H1 (cell line): Measurements from ENCODE around the gene CFDP1. TPM values are rescaled to one million over a fixed set of nuclear protein-coding genes. Genes with fewer than 3 reads are reported as not detected.
"Not testable (repeated sequence)": the region's sequence is repeated elsewhere in the genome, so short reads cannot be mapped to it uniquely, and the experiment has no call there.

Source experiments
- CTCF ChIA-PET: fragments of 300-600 bp; sonication (Branson Sonifier 250); formaldehyde crosslinking; loops from one replicate; lab custom pipeline; 2021; ENCODE audit not compliant: partially characterized antibody; lab: Charles Lee
- POLR2A ChIA-PET: fragments of 300-600 bp; sonication (Branson Sonifier 250); formaldehyde crosslinking; loops from one replicate; lab custom pipeline; 2021; ENCODE audit warnings: inconsistent platforms; ENCODE audit not compliant: partially characterized antibody; lab: Charles Lee
- DNase-seq, 2 experiments: peaks; one replicate each; pipeline versions ENCODE4 v3.0.0 to v3.0.0-alpha.2; 2010 to 2022; ENCODE audit warnings: low spot score in 2 of 2, low read depth in 1 of 2, mixed read lengths in 1 of 2
- FAIRE-seq: peaks from 2 replicates; lab custom pipeline; 2011; peaks lifted over from hg19 to GRCh38; lab: Jason Lieb, UNC
- H2AFZ ChIP-seq: 2 replicates; pipeline ENCODE4 v1.8.1; 2012; ENCODE audit warnings: low read length, inconsistent platforms
- H2AK5ac ChIP-seq: 2 replicates; pipeline ENCODE4 v1.6.1; 2013; ENCODE audit warnings: low read depth, low read length
- H2BK120ac ChIP-seq: replicated peaks from 2 replicates; pipeline ENCODE3; 2013; ENCODE audit warnings: low read depth, low read length, inconsistent platforms
- H2BK12ac ChIP-seq: 2 replicates; pipeline ENCODE4 v1.6.1; 2013; ENCODE audit warnings: low read depth, low read length
- H2BK15ac ChIP-seq: 2 replicates; pipeline ENCODE4 v1.6.1; 2013; ENCODE audit warnings: low read length
- H2BK20ac ChIP-seq: 2 replicates; pipeline ENCODE4 v1.6.1; 2013; ENCODE audit warnings: low read length
- H2BK5ac ChIP-seq: 2 replicates; pipeline ENCODE4 v1.6.1; 2013; ENCODE audit warnings: low read depth, low read length
- H3K14ac ChIP-seq: 2 replicates; pipeline ENCODE4 v1.6.1; 2013; ENCODE audit warnings: inconsistent platforms; ENCODE audit not compliant: insufficient read length
- H3K18ac ChIP-seq: 2 replicates; pipeline ENCODE4 v1.6.1; 2013; ENCODE audit warnings: low read length; ENCODE audit errors: extremely low read depth
- H3K23ac ChIP-seq: 2 replicates; pipeline ENCODE4 v1.6.1; 2013; ENCODE audit warnings: inconsistent platforms; ENCODE audit not compliant: insufficient read length
- H3K23me2 ChIP-seq: 2 replicates; pipeline ENCODE4 v1.6.1; 2013; ENCODE audit warnings: low read depth, low read length
- H3K27ac ChIP-seq: 2 replicates; pipeline ENCODE4 v1.6.1; 2011; ENCODE audit warnings: low read depth, low read length, inconsistent platforms
- H3K27me3 ChIP-seq, 4 experiments: replicated peaks in 1 of 4; 1 replicate in 1 of 4; 2 replicates in 3 of 4; pipeline versions ENCODE4 v1.6.1 to v1.8.1; 2011 to 2013; ENCODE audit warnings: low read length in 3 of 4, mild to moderate bottlenecking in 3 of 4, inconsistent platforms in 2 of 4, mixed read lengths in 2 of 4, moderate library complexity in 1 of 4; ENCODE audit not compliant: control insufficient read depth in 3 of 4, insufficient read depth in 3 of 4; ENCODE audit errors: extremely low read depth in 1 of 4
- H3K36me3 ChIP-seq, 4 experiments: 2 replicates each; pipeline versions ENCODE4 v1.6.1 to v1.8.1; 2011 to 2013; ENCODE audit warnings: mild to moderate bottlenecking in 4 of 4, low read length in 3 of 4, moderate library complexity in 2 of 4, control low read depth in 1 of 4, inconsistent platforms in 1 of 4; ENCODE audit not compliant: insufficient read depth in 4 of 4, control insufficient read depth in 2 of 4
- H3K4ac ChIP-seq: replicated peaks from 2 replicates; pipeline ENCODE3; 2013; ENCODE audit warnings: low read length, low read depth, mixed read lengths, inconsistent platforms; ENCODE audit not compliant: insufficient read length
- H3K4me1 ChIP-seq, 4 experiments: replicated peaks in 1 of 4; 1 replicate in 1 of 4; 2 replicates in 3 of 4; pipeline versions ENCODE4 v1.6.1 to v1.8.1; 2011 to 2013; ENCODE audit warnings: low read length in 3 of 4, inconsistent platforms in 2 of 4, mixed read lengths in 1 of 4; ENCODE audit not compliant: insufficient read depth in 4 of 4, control insufficient read depth in 3 of 4
- H3K4me2 ChIP-seq, 2 experiments: 2 replicates each; pipeline versions ENCODE4 v1.6.1 to v1.8.1; 2011 to 2013; ENCODE audit warnings: low read depth in 2 of 2, low read length in 2 of 2, control low read depth in 1 of 2, inconsistent platforms in 1 of 2, mild to moderate bottlenecking in 1 of 2; ENCODE audit not compliant: insufficient read depth in 1 of 2
- H3K4me3 ChIP-seq, 4 experiments: fragments of 200-600, 300-600 bp in 1 of 4; sonication (generic), shearing (Covaris generic), sonication (Bioruptor Twin) in 1 of 4; 2 replicates each; pipeline versions ENCODE4 v1.5.1 to v1.8.1; 2011 to 2016; ENCODE audit warnings: low read length in 4 of 4, low read depth in 3 of 4, control low read depth in 2 of 4, inconsistent platforms in 2 of 4, mild to moderate bottlenecking in 2 of 4, mixed read lengths in 1 of 4, moderate library complexity in 1 of 4; ENCODE audit not compliant: insufficient read depth in 2 of 4; ENCODE audit errors: extremely low read depth in 1 of 4
- H3K56ac ChIP-seq: replicated peaks from 2 replicates; pipeline ENCODE3; 2013; ENCODE audit warnings: low read depth, mild to moderate bottlenecking, mixed read lengths, low read length, inconsistent platforms; ENCODE audit not compliant: insufficient read length
- H3K79me1 ChIP-seq: 2 replicates; pipeline ENCODE4 v1.6.1; 2013; ENCODE audit warnings: low read depth, low read length, control low read depth
- H3K79me2 ChIP-seq, 2 experiments: 2 replicates each; pipeline versions ENCODE4 v1.6.1 to v1.8.1; 2012 to 2013; ENCODE audit warnings: low read length in 2 of 2, mild to moderate bottlenecking in 2 of 2, inconsistent platforms in 1 of 2; ENCODE audit not compliant: insufficient read depth in 2 of 2, control insufficient read depth in 1 of 2
- H3K9ac ChIP-seq, 4 experiments: replicated peaks in 1 of 4; 1 replicate in 1 of 4; 2 replicates in 3 of 4; pipeline versions ENCODE4 v1.6.1 to v1.8.1; 2011 to 2013; ENCODE audit warnings: low read depth in 3 of 4, low read length in 3 of 4, control low read depth in 2 of 4, mild to moderate bottlenecking in 2 of 4, moderate library complexity in 2 of 4, inconsistent platforms in 1 of 4; ENCODE audit errors: extremely low read depth in 1 of 4
- H3K9me3 ChIP-seq, 2 experiments: 2 replicates each; pipeline versions ENCODE4 v1.6.1 to v1.8.1; 2012 to 2013; ENCODE audit warnings: mild to moderate bottlenecking in 2 of 2, moderate library complexity in 2 of 2, control low read depth in 1 of 2, inconsistent platforms in 1 of 2, low read depth in 1 of 2, low read length in 1 of 2, mixed read lengths in 1 of 2; ENCODE audit not compliant: insufficient read depth in 2 of 2
- H4K20me1 ChIP-seq, 2 experiments: replicated peaks in 1 of 2; 2 replicates each; pipeline versions ENCODE3 to v1.8.1; 2011 to 2013; ENCODE audit warnings: inconsistent platforms in 2 of 2, low read length in 2 of 2, mild to moderate bottlenecking in 1 of 2; ENCODE audit not compliant: insufficient read depth in 2 of 2, control insufficient read depth in 1 of 2
- H4K5ac ChIP-seq: 2 replicates; pipeline ENCODE4 v1.6.1; 2013; ENCODE audit warnings: low read length, low read depth, mixed read lengths, inconsistent platforms; ENCODE audit not compliant: insufficient read length
- H4K8ac ChIP-seq: 2 replicates; pipeline ENCODE4 v1.8.0; 2013; ENCODE audit warnings: mild to moderate bottlenecking, moderate library complexity, low read length, inconsistent platforms; ENCODE audit not compliant: insufficient read depth; ENCODE audit errors: extremely low read depth
- H4K91ac ChIP-seq: replicated peaks from 2 replicates; pipeline ENCODE3; 2013; ENCODE audit warnings: low read length, mixed read lengths, inconsistent platforms; ENCODE audit not compliant: insufficient read length
- WGBS, 2 experiments: shearing (Covaris generic) in 1 of 2; methylation state at CpG; one replicate each; pipeline versions ENCODE4 v1.1.6 to v1.1.7; 2013 to 2015; ENCODE audit warnings: low lambda C conversion rate in 2 of 2, mixed read lengths in 2 of 2, inconsistent platforms in 1 of 2, low coverage in 1 of 2, missing lambda C conversion rate in 1 of 2; ENCODE audit not compliant: insufficient replicate concordance in 2 of 2, insufficient coverage in 1 of 2, insufficient read length in 1 of 2; ENCODE audit errors: extremely low coverage in 1 of 2, missing lambda C conversion rate in 1 of 2; 5-methylcytosine and 5-hydroxymethylcytosine counted together
- polyA plus RNA-seq, 7 experiments: library from polyadenylated mRNA; depleted of rRNA in 3 of 7; stranded (reverse) in 5 of 7; unstranded in 2 of 7; fragments of >200 nt in 5 of 7; fragments of 200-250 nt in 2 of 7; gene quantifications; 1 replicate in 5 of 7; 2 replicates in 1 of 7; 4 replicates in 1 of 7; pipeline versions ENCODE4 v1.2.1 to v1.2.3, GENCODE V29; 2011 to 2013; ENCODE audit warnings: missing spikeins in 2 of 7, mixed read lengths in 2 of 7
- total RNA-seq: library from RNA; stranded (reverse); fragmentation: NEBNext Ultra II Directional; extraction: Animal tissue kit (Norgen Biotek cat#: 25700); gene quantifications from 2 replicates; pipeline ENCODE4 v1.2.1, GENCODE V29; 2021

CFDP1 gene
- total and polyA plus RNA-seq, 2 of the 8 experiments (the other 6 are each of a cell fraction or from before 2014, with no cell fraction given), result 25.5 to 77.3 TPM

GRCh38 chr16:75456486-75456885 is 23.2 kb upstream of the CFDP1 start:
- H4K5ac ChIP-seq, H3K4me2 ChIP-seq, H2BK5ac ChIP-seq, H3K27ac ChIP-seq, H3K18ac ChIP-seq, H3K14ac ChIP-seq, H3K9me3 ChIP-seq, H3K27me3 ChIP-seq, H3K36me3 ChIP-seq, H2BK20ac ChIP-seq, FAIRE-seq, H3K4me1 ChIP-seq, H3K23ac ChIP-seq, H4K91ac ChIP-seq, H3K4me3 ChIP-seq, H4K8ac ChIP-seq, H3K4ac ChIP-seq, H2AK5ac ChIP-seq, H2BK15ac ChIP-seq, H2BK120ac ChIP-seq, H3K9ac ChIP-seq, DNase-seq, H3K23me2 ChIP-seq, H3K56ac ChIP-seq, H2BK12ac ChIP-seq, H2AFZ ChIP-seq: not testable (repeated sequence)
- H4K20me1 ChIP-seq, result peaks cover 7 to 25% of the 10 kb centered on the region in 2 experiments
- POLR2A ChIA-PET, result interaction anchor here (0.9 to 3.7 kb wide), 3 partner anchors 12 to 38 kb away, joined by 3 to 21 read pairs (median 9); partner anchors contain the start of gene CFDP1
- 79% methylated on average over 4 of the region's 4 CpGs; no CpG with 5 or more reads in 1 of the 2 experiments for WGBS, 2 experiments
- H3K79me1 ChIP-seq, result peaks cover 13% of the 10 kb centered on the region
- CTCF ChIA-PET, result interaction anchor here (1.0 to 2.4 kb wide), 10 partner anchors 9 to 133 kb away, joined by 3 to 16 read pairs (median 4); partner anchors contain the start of gene TMEM170A
- peaks cover 12 to 90% of the 10 kb centered on the region in 2 experiments for H3K79me2 ChIP-seq
